ENCODE data around the gene MESD.

The MESD gene

DNA sequence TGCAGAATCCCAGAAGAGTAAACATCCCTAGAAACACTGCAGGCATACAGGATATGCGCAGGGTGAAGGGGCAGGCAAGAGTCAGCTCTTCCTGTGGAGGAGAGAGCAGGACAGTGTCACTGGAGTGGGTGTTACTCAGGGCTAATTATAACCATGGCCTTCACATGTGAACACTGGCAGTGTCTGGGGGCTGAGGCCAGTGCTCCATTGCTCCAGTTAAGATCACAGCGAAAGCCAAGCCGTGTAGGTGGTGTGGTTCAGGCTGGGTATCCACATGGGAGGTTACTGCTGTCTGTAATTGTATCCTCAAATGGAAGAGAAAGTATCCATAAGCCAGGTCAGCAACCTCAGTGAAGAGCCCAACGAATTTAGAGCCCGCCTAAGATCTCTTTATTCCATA lies 84.6 kb downstream of the MESD start:
- no peak for DNase-seq (ENCODE audit: low spot score)

DNA sequence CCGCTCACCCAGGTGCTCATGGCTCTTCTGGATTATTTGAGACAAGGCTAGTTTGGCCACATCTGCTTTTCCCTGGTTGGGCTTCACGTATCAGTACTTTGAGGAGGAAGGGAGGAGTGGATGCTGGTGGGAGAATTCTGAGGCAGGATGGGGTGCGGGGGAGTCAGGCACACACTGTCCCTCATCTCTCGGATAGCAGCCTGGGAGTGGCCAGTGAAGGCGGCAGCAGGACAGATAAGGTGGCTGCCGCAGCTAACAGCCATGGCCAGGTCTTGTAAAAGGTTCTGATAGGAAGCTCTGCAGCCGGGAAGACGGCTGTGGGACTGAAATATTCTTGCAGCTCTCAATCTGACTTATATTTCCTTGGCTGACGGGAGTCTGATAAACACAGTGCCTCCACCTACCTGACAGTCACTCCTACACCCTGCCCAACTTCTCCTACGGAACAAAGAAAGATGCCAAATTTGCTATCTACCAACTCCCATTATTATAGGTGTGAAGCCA lies 87.3 kb downstream of the MESD start:
- no peak for DNase-seq (ENCODE audit: low spot score)

- DNase-seq (ENCODE audit: low spot score), result no peak
Measured at GRCh38 chr15:80898040-80898439, 91.6 kb downstream of the MESD start.

All from HuH-7 (cell line).